HFF-Myc (cell line): Measurements from ENCODE around the gene LIPC.

Experiments used
- DNase-seq: peaks from one replicate; pipeline ENCODE4 v3.0.0-alpha.2; 2011; ENCODE audit warnings: low read depth; ENCODE audit errors: extremely low read depth
- H3K4me3 ChIP-seq: replicated peaks from 2 replicates; pipeline ENCODE4 v1.5.1; 2011; ENCODE audit warnings: low read depth, mild to moderate bottlenecking, control low read depth, low read length
- TF ChIP-seq, protein P1 (sequence below): IDR thresholded peaks from 2 replicates; pipeline ENCODE4 v1.5.1; 2012; ENCODE audit warnings: mild to moderate bottlenecking, low read depth, low read length, control low read depth; ENCODE audit errors: missing control alignments

Gene LIPC

DNA sequence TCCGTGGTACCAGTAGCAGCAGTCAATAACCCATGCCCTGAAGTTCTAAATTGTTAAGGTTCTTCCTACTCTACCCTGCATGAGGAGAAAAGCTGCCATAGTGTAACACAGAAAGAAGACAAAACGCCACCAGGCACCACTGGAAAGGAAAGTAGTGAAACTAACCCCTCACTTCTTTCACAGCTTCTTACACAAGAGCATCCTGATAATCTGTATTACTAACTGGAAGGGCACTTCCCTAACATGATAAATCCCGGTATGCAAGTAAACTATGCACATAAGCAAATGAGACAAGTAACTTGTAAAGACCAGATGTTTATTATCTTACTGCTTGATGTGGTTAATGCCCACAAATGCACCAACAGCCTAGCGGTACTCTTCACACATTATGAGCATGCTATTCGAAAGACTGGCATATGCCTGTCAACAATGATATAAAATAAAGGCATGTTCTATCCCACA is 176.4 kb downstream of the LIPC start:
- no peak for DNase-seq
- no peak overlapping the region for H3K4me3 ChIP-seq

DNA sequence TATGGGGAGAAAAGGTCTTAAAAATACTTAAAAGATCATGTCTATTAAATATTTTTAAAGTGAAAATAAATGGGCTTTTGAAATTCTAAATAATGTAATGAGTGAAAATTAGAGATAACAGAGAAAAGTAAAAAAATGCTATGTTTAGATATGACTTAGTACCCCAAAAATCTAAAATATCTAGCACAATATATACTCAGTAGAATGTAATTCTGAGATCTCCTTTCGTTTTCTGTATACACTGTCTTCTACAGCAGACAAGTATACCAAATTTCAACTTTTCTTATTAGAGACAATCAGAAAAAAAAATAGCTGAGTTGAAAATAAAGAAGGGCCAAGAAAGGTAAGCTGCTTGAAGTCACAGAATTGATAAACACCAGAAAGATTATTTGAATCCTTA is 176.9 kb downstream of the LIPC start:
- DNase-seq: no peak
- TF ChIP-seq, protein P1, sequence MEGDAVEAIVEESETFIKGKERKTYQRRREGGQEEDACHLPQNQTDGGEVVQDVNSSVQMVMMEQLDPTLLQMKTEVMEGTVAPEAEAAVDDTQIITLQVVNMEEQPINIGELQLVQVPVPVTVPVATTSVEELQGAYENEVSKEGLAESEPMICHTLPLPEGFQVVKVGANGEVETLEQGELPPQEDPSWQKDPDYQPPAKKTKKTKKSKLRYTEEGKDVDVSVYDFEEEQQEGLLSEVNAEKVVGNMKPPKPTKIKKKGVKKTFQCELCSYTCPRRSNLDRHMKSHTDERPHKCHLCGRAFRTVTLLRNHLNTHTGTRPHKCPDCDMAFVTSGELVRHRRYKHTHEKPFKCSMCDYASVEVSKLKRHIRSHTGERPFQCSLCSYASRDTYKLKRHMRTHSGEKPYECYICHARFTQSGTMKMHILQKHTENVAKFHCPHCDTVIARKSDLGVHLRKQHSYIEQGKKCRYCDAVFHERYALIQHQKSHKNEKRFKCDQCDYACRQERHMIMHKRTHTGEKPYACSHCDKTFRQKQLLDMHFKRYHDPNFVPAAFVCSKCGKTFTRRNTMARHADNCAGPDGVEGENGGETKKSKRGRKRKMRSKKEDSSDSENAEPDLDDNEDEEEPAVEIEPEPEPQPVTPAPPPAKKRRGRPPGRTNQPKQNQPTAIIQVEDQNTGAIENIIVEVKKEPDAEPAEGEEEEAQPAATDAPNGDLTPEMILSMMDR: no peak
- H3K4me3 ChIP-seq: no peak overlapping the region

More for the DNA sequence above, 176.4 kb downstream of the LIPC start:
- TF ChIP-seq, protein P1: no peak

DNA sequence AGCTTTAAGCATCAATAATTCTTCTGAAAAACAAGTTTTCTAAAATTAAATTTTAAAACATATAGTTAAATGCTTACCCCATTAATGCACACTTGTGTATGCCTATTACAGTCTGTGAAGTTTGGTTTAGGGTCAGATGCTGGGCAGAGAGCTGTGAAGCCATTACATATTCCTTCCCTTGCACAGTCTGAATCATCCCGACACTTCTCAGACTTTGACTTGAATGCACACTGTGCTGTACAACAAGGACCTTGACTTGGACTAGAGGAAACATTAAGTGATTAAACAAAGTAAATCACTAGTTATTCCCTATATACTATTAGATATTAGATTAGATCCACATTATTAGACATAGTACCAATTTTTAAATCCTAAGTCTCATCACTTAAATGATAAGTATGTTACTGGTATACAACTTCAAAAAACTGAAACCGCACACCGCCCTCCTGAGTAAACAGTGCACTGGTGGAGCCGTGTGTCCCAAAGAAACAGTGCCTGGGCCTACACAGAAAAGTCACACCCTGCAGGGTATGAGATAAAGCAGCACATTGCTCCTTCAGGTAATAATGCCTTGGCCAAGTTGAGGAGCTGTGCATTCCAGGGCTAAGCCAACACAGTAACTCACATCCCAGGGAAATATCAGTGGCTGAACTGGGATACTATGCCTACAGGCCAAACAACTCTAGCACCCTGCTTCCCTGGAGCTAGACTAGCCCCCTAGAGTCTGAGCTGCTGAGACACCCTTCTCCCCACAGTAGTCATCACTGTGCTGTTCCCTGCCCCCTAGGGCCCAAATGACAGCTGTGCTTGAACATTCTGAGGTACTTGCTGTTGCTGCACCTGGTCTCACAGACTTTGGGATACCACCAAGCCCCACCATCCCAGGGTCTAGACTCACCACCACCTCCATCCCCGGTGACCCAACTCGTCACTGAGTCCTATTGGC is 180.2 kb downstream of the LIPC start:
- TF ChIP-seq, protein P1: no peak
- no peak for DNase-seq
- H3K4me3 ChIP-seq: no peak overlapping the region

DNA sequence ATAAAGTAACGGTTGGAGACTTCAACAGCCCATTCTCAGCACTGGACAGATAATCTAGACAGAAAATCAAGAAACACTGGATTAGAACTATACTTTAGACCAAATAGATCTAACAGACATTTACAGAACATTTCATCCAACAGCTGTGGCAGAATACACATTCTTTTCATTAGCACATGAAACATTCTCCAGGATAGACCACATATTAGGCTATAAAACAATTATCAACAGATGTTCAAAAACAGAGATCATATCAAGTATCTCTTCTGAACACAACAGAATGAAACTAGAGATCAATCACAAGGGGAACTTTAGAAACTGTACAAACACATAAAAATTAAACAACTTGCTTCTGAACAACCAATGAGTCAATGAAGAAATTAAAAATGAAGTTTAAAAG is 184.4 kb downstream of the LIPC start:
- TF ChIP-seq, protein P1: no peak
- no peak for DNase-seq
- H3K4me3 ChIP-seq: no peak overlapping the region
